Thoracic aorta (tissue), 2 donors: ENCODE results near the gene BCL2L1. TPM values are rescaled to one million over a fixed set of nuclear protein-coding genes. Genes with fewer than 3 reads are reported as not detected.

Experiments used
- ATAC-seq: fragments of 150-250 bp; one replicate; pipeline ENCODE4 v1.8.0; 2017; ENCODE audit warnings: low read depth; ENCODE audit not compliant: insufficient number of reproducible peaks, low FRiP score
- DNase-seq: peaks from one replicate; pipeline ENCODE4 v3.0.0-alpha.2; 2020; ENCODE audit warnings: low spot score
- H3K27ac ChIP-seq, 2 donors: fragments of 200-600 bp; sonication (generic); 1 replicate in 1 of 2; 2 replicates in 1 of 2; pipeline ENCODE4 v1.5.1; 2016; ENCODE audit warnings: mild to moderate bottlenecking in 2 of 2, moderate library complexity in 2 of 2
- H3K27me3 ChIP-seq: fragments of 200-600 bp; sonication (generic); replicated peaks from 2 replicates; pipeline ENCODE4 v1.6.0; 2016; ENCODE audit warnings: mild to moderate bottlenecking; ENCODE audit not compliant: insufficient read depth
- H3K36me3 ChIP-seq: fragments of 200-600 bp; sonication (generic); one replicate; pipeline ENCODE4 v1.5.1; 2016
- H3K4me1 ChIP-seq, 2 donors: fragments of 200-600 bp; sonication (generic); 1 replicate in 1 of 2; 2 replicates in 1 of 2; pipeline versions ENCODE4 v1.5.1 to v1.6.0; 2016; ENCODE audit warnings: low read depth in 2 of 2, mild to moderate bottlenecking in 1 of 2; ENCODE audit not compliant: control insufficient read depth in 1 of 2
- H3K4me3 ChIP-seq: fragments of 200-600 bp; sonication (generic); 2 replicates; pipeline ENCODE4 v1.5.1; 2016; ENCODE audit warnings: mild to moderate bottlenecking
- H3K9me3 ChIP-seq: fragments of 200-600 bp; sonication (generic); 2 replicates; pipeline ENCODE4 v1.5.1; 2016
- CTCF ChIP-seq: fragments of 200-600 bp; sonication (generic); IDR thresholded peaks from one replicate; pipeline ENCODE4 v1.5.1; 2019; ENCODE audit warnings: antibody characterized with exemption
- total RNA-seq, 2 donors: library from RNA; depleted of rRNA; stranded (reverse); fragments of >200 nt; gene quantifications; one replicate each; pipeline versions ENCODE4 v1.1.0 to v1.2.3, GENCODE V29; 2016

The BCL2L1 gene
- 100 to 1,000 TPM; 137 to 187 TPM for total RNA-seq

GRCh38 chr20:31722257-31723068 lies at the start of gene BCL2L1:
Gene BCL2L1, minus strand, starts transcription at chr20:31722868. Its CDS starts 650 bp downstream, at chr20:31722218.
- peak; percentile 81 for TF ChIP-seq CTCF
- no peaks in the 10 kb centered on the region for H3K36me3 ChIP-seq
- peaks cover 20 to 21% of the 10 kb centered on the region in 2 donors for H3K4me1 ChIP-seq
- H3K27ac ChIP-seq: peak within 1 kb of the TSS; percentile 98
- no peaks in the 10 kb centered on the region for H3K9me3 ChIP-seq
- no peaks in the 10 kb centered on the region for H3K27me3 ChIP-seq
- ATAC-seq: peak; percentile 57
- peak within 1 kb of the TSS; percentile 93 for H3K4me3 ChIP-seq
- peak; percentile 58 for DNase-seq

GRCh38 chr20:31770243-31770642 lies 47.6 kb upstream of the BCL2L1 start:
- H3K4me3 ChIP-seq: peak overlapping the region; percentile 61

GRCh38 chr20:31769681-31770080 lies 47.0 kb upstream of the BCL2L1 start:
- Histone ChIP-seq H3K36me3 (no peaks in the 10 kb centered on the region), H3K4me3 (peak overlapping the region; percentile 61), H3K9me3 (no peaks in the 10 kb centered on the region), H3K27me3 (no peaks in the 10 kb centered on the region), H3K4me1 (peaks cover 0 to 6% of the 10 kb centered on the region in 2 donors), H3K27ac (no peak overlapping the region)
- DNase-seq (no peak), ATAC-seq (no peak)
- TF ChIP-seq CTCF: no peak

More at GRCh38 chr20:31770243-31770642, 47.6 kb upstream of the BCL2L1 start:
- H3K4me1 ChIP-seq: peaks cover 0 to 6% of the 10 kb centered on the region in 2 donors
- H3K36me3 ChIP-seq: no peaks in the 10 kb centered on the region
- DNase-seq: no peak
- no peak for ATAC-seq
- H3K27ac ChIP-seq: peak overlapping the region in 1 of 2 donors; percentile 35
- H3K27me3 ChIP-seq: no peaks in the 10 kb centered on the region
- H3K9me3 ChIP-seq: no peaks in the 10 kb centered on the region
- TF ChIP-seq CTCF: no peak

GRCh38 chr20:31767805-31768204 lies 45.1 kb upstream of the BCL2L1 start:
- H3K4me1 ChIP-seq: peaks cover 0 to 6% of the 10 kb centered on the region in 2 donors
- no peak overlapping the region for H3K4me3 ChIP-seq
- H3K9me3 ChIP-seq: no peaks in the 10 kb centered on the region
- no peak for ATAC-seq
- DNase-seq: no peak
- no peaks in the 10 kb centered on the region for H3K36me3 ChIP-seq
- TF ChIP-seq CTCF: no peak
- H3K27me3 ChIP-seq: no peaks in the 10 kb centered on the region
- no peak overlapping the region for H3K27ac ChIP-seq

- Histone ChIP-seq H3K27ac (no peak overlapping the region), H3K9me3 (no peaks in the 10 kb centered on the region), H3K27me3 (no peaks in the 10 kb centered on the region), H3K36me3 (no peaks in the 10 kb centered on the region), H3K4me3 (no peak overlapping the region), H3K4me1 (no peaks in the 10 kb centered on the region)
- DNase-seq (no peak), ATAC-seq (no peak)
- no peak for TF ChIP-seq CTCF
These were observed 42.1 kb upstream of the BCL2L1 start for GRCh38 chr20:31764641-31765305.
